ENCODE measurements around the gene GSE1. TPM values are rescaled to one million over a fixed set of nuclear protein-coding genes. Genes with fewer than 3 reads are reported as not detected.

GSE1 gene
- total RNA-seq, 6 experiments from 2014 or later: 49.2 to 62.3 (median 58.1) TPM

GRCh38 chr16:85644093-85644712 lies 31.1 kb downstream of the GSE1 start:
- no peaks in the 10 kb centered on the region for H3K36me3 Mint-ChIP-seq (ENCODE audit: low read depth)
- peaks cover 14% of the 10 kb centered on the region for H3K27me3 Mint-ChIP-seq (ENCODE audit: insufficient read depth)
- no peak overlapping the region for H3K27ac Mint-ChIP-seq
- no peaks in the 10 kb centered on the region for H3K4me1 Mint-ChIP-seq (ENCODE audit: low read depth)
- DNase-seq: no peak
- TF ChIP-seq, protein P1, sequence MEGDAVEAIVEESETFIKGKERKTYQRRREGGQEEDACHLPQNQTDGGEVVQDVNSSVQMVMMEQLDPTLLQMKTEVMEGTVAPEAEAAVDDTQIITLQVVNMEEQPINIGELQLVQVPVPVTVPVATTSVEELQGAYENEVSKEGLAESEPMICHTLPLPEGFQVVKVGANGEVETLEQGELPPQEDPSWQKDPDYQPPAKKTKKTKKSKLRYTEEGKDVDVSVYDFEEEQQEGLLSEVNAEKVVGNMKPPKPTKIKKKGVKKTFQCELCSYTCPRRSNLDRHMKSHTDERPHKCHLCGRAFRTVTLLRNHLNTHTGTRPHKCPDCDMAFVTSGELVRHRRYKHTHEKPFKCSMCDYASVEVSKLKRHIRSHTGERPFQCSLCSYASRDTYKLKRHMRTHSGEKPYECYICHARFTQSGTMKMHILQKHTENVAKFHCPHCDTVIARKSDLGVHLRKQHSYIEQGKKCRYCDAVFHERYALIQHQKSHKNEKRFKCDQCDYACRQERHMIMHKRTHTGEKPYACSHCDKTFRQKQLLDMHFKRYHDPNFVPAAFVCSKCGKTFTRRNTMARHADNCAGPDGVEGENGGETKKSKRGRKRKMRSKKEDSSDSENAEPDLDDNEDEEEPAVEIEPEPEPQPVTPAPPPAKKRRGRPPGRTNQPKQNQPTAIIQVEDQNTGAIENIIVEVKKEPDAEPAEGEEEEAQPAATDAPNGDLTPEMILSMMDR (IDR thresholded peaks at IDR 0.05): no peak
- H3K9me3 Mint-ChIP-seq: no peaks in the 10 kb centered on the region
- H3K4me3 Mint-ChIP-seq: no peak overlapping the region

DNA sequence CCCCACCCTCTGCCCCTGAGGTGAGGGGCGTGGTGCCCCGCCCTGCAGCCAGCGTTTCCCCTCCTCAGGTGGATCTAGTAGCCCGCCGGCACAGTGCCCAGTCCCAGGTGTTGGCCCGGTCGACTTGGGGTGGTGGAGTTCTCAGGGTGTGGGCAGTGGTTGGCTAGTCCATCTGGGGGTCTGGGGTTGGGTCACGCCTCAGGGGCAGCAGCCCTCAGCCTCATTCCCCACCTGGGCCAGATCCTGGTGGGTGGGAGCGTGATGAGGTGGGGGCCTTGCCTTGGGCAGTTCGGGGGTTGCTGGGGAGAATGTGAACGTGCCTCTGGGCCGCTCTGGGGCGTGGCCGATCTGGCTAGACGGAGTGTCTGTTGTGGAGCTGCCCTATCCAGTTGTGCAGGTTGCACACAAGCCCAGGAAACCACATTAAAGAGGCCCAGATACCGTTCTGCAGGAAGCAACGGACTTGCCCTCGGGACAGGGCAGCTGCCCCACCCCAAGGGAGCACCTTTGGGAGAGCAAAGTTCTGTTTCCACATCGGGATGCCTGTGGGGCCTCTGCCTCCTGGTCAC lies 32.0 kb downstream of the GSE1 start:
- H3K27ac Mint-ChIP-seq: no peak overlapping the region
- no peak for DNase-seq
- H3K4me1 Mint-ChIP-seq (ENCODE audit: low read depth): no peaks in the 10 kb centered on the region
- peaks cover 14% of the 10 kb centered on the region for H3K27me3 Mint-ChIP-seq (ENCODE audit: insufficient read depth)
- no peaks in the 10 kb centered on the region for H3K9me3 Mint-ChIP-seq
- TF ChIP-seq, protein P1 (IDR thresholded peaks at IDR 0.05): no peak
- H3K4me3 Mint-ChIP-seq: no peak overlapping the region
- no peaks in the 10 kb centered on the region for H3K36me3 Mint-ChIP-seq (ENCODE audit: low read depth)

- peaks cover 14% of the 10 kb centered on the region for H3K27me3 Mint-ChIP-seq (ENCODE audit: insufficient read depth)
- no peak overlapping the region for H3K27ac Mint-ChIP-seq
- no peaks in the 10 kb centered on the region for H3K4me1 Mint-ChIP-seq (ENCODE audit: low read depth)
- no peak overlapping the region for H3K4me3 Mint-ChIP-seq
- no peak for DNase-seq
- TF ChIP-seq, protein P1 (IDR thresholded peaks at IDR 0.05): no peak
- no peaks in the 10 kb centered on the region for H3K9me3 Mint-ChIP-seq
- no peaks in the 10 kb centered on the region for H3K36me3 Mint-ChIP-seq (ENCODE audit: low read depth)
These were observed 33.3 kb downstream of the GSE1 start for GRCh38 chr16:85646358-85646907.

GRCh38 chr16:85646976-85647375 lies 33.9 kb downstream of the GSE1 start:
- TF ChIP-seq, protein P1 (IDR thresholded peaks at IDR 0.05): no peak
- Mint-ChIP-seq H3K4me1 (ENCODE audit: low read depth) (no peaks in the 10 kb centered on the region), H3K36me3 (ENCODE audit: low read depth) (no peaks in the 10 kb centered on the region), H3K9me3 (no peaks in the 10 kb centered on the region), H3K4me3 (no peak overlapping the region), H3K27ac (no peak overlapping the region), H3K27me3 (ENCODE audit: insufficient read depth) (peaks cover 14% of the 10 kb centered on the region)
- DNase-seq: no peak

DNA sequence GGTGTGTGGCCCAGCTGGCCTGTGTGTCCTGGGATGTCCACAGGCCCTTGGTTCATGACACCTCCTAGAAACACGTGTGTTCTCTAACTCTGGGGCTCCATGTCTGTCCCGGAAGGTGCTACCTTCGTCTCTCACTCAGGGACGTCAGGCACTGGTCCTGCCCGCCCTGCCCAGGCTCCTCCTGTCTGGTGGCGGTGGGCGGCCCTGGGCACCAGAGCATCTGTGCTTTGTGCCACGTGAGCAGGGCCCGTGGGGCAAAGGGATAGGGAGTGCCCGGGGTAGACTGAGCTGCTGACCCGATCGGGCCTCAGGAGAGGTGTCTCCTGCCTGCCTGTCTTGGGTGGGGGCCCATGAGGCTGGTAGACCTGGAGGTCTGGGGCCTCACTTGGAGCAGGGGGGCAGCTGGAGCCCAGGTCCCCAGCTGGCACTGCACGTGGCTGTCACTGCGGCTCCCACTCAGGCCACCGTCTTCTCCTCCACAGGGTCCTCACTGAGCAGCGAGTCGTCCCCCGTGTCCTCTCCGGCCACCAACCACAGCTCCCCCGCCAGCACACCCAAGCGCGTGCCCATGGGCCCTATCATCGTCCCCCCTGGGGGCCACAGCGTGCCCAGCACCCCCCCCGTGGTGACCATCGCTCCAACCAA lies 35.1 kb downstream of the GSE1 start:
- H3K36me3 Mint-ChIP-seq (ENCODE audit: low read depth): no peaks in the 10 kb centered on the region
- peaks cover 14% of the 10 kb centered on the region for H3K27me3 Mint-ChIP-seq (ENCODE audit: insufficient read depth)

More for the DNA sequence above, 35.1 kb downstream of the GSE1 start:
- H3K4me1 Mint-ChIP-seq (ENCODE audit: low read depth): no peaks in the 10 kb centered on the region; the same call in 1 of the 2 replicates
- H3K4me3 Mint-ChIP-seq: no peak overlapping the region
- TF ChIP-seq, protein P1 (IDR thresholded peaks at IDR 0.05): no peak
- H3K9me3 Mint-ChIP-seq: no peaks in the 10 kb centered on the region
- no peak for DNase-seq
- no peak overlapping the region for H3K27ac Mint-ChIP-seq

All from HFFc6 (cell line).